Measurements from ENCODE around the gene HEXIM1.

Gene HEXIM1

DNA sequence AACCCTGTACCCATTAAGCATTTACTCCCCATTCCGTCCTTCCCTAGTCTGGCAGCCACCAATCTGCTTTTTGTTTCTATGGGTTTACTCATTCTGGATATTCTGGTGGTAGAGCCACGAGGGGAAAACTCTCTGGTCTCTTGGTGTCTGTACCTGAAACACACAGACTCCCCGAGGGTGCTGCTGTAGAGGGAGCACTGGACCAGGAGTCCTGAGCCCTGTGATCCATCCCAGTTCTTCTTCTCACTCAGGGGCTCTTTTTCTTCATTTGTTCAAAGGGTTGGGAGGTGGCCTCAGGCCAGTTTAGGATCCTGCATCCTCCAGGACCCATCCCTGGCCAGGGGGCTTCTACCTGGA, 27.5 kb downstream of the HEXIM1 start:
- no peak for DNase-seq

DNA sequence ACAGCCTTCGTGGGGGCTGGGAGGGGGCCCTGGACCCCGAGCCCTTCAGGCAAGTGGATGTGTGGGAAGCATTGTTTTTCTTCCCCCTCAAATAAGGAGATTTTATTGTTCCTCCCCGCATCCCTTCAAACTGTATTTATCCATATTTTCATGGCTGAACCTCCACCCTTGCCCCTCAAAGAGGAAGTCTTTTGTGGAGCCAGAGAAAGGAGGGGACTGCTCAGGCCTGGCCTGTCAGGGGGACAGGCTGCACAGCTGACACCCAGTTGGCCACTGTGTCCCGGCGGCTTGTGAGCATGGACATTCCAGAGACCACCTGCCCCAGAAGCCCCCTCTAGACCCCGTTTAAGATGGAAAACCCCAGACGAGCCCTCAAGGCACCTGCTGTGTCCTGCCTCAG, 29.3 kb downstream of the HEXIM1 start:
- DNase-seq, result no peak

DNA sequence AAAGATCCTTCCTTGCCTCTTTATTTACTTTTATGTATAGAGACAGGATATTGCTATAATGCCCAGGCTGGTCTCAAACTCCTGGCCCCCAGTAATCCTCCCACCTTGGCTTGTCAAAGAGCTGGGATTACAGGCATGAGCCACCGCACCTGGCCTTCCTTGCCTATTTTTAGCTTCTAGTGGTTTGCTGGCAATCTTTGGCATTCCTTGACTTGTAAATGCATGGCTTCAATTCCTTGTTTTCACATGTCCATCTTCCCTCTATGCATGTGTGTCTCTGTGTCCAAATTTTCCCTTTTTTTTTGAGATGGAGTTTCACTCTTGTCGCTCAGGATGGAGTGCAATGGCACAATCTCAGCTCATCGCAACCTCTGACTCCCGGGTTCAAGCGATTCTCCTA, 35.9 kb downstream of the HEXIM1 start:
- DNase-seq, result no peak

DNA sequence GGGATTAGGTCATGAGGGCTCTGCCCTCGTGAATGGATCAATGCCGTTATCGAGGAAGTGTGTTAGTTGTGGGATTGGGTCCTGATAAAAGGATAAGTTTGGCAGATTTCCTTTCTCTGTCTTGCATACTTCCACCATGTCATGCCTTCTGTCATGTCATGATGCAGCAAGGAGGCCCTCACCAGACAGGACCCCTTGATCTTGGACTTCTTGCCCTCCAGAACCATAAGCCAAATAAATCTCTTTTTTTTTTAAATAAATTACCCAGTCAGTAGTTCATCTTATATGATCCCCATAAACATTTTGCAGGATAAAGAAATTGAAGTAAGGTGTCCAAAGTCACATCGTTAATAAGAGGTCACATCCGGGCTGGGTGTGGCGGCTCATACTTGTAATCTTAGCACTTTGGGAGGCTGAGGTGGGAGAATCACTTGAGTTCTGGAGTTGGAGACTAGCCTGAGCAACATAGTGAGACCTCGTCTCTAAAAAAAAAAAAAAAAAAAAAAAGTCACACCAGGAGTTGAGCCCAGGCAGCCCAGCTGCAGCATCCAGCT, 38.6 kb downstream of the HEXIM1 start:
- no peak for DNase-seq

DNA sequence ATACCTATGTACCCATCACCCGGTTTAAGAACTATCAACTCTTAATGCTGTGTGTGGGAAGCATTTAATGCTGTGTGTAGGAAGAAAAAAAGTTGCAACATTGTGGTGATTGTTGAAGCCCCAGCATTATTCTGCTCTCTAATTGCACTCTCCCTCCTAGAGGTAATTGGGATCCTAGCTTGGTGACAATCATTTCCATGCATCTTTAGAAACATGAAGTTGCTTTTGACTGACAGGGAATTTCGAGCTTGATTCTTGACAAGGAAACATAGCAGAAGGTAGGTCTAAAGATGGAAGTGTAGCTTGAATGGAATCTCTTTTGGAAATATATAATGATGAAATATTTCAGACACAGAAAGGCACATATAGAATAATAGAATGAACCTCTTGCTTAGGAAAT, 40.7 kb downstream of the HEXIM1 start:
- no peak for DNase-seq

DNA sequence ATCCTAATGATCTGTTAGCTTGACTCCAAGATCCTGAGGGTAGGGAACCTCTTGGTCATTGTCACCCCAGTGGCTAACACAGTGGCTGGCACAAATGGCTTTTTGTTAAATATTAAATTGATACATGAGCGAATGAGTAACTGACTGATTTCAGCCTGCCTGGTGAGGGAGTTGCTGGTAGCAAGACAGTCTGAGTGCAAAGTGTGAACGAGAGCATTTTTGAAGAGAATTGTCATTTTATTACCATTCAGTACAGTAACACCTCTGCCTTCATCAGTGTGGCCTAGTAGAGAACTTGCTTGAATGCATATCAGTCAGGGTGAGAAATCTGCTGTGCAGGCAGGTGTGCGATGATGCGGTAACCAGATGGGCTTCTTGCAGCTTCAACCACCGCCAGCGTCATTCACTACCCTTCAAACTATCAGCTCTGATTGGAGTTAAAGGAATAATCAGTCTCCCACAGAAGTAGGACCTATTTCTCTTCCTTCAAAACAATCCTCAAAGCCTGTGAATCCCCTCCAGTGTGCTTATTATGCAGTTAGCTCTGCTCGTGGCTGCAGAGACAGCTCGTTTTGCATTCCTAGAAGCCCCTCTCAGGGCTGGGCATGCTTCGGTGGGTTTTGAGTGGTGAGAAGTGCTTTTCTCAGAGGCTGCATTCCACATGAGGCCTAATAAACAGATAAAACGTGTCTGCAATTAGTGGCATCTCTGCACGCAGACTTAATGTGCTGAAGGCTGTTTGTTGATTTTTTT, 42.4 kb downstream of the HEXIM1 start:
- DNase-seq, result no peak

DNA sequence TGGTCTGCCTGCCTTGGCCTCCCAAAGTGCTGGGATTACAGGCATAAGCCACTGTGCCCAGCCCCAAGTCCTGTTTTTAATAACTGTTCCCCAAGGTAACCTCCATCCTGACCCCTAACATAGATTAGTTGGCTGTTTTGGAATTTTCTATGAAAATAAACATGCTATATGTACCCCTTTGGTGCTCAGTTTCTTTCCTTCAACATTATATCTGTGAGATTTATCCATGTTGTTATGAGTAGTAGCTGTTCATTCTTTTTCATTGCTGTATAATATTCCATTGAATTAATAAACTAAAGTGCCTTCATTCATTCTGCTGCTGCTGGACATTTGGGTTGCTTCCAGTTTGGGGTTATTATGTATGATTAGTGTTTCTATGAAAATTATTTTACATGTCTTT, 47.1 kb downstream of the HEXIM1 start:
- no peak for DNase-seq

DNA sequence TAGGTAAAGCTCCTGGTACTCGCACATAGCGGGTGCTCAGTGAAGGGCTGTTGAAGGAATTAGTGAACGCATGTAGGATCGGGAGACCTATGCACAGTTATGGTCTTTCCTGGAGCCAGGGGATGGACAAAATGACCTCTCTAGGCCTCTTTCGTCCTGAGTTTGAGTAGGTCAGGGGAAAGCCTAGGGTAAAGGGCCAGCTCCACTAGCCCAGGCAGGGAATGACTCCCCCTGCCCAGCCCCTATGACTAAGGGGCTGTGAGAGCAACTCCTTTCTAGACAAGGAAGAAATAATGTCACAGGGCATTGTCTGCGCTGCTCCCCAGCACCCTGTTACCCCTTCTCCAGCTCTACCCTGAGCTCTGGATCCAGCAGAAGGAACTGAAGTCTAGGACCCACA, 48.8 kb downstream of the HEXIM1 start:
- no peak for DNase-seq

DNA sequence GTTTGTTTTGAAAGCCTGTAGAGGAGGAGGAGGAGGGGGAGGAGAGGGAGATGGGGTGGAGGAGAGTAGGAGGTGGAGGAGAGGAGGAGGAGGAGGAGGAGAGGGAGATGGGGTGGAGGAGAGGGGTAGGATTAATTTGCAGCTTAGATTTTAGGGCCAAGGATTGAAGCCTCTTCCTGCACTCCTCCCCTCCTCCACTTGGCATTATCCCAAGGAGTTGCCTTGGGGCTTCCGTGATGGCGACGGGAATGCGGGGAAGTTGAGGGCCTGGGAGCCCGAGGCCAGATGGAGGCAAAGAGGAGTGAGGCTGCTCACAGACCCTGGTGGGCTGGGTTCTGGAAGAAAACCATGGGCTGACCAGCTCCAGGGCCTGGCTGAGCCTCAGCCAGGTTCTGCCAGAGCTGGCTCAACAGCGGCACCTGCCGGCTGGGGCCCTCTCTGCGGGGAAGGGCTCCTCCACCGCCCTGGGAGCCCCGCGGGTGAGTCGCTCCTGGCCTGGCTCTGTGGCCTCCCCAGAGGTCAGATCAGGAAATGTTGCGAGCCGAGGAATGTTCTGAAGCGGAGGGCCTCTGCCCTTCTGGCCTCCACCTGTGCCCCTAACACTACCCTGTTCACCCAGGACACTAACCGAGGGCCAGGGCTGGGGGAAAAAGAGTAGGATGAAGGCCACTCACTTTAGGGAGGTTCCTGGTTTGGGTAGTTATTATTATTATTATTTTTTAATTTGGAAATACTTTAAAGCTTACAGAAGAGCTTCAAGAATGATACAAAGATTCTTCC, 49.5 kb downstream of the HEXIM1 start:
- DNase-seq, result peak; percentile 94

DNA sequence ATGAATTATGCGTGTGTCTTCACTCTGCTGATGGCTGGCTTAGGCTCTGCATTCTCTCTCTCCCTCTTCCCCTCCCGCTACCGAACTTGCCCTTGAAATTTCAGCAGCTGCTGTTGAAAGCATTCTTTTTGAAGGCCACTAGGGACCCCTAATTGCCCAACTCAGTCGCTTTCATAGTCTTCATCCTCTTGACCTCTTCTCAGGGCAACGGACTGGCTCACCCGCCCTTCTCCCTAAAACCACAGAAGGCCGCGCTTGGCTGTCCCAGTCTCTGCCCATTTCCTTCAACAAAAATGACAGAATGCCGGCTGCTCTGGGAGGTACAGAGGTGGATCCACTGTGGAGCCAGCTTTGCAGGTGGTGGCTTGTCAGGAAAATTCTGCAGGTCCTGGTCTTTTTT, 52.4 kb downstream of the HEXIM1 start:
- no peak for DNase-seq

DNA sequence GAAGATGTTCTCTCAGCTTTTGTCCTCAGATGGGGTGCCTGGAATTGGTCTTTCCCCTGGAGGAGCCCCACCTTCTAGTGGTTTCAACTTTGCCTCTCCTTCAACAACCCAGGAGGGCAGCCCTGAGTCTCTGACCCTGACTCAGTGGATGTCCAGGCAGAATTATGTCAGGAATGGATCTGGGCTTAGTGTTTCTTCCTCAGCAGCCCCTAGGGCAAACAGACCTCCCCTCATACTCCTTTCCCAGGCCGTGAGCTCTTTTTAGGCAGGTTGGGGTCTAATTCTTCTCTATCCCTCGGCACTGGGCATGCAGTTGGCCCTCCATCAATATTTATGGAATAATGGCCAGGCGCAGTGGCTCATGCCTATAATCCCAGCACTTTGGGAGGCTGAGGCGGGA, 53.2 kb downstream of the HEXIM1 start:
- no peak for DNase-seq
